Bone marrow (tissue), 2 donors: ENCODE results near the gene KIF23.
"Not testable (repeated sequence)": the region's sequence is repeated elsewhere in the genome, so short reads cannot be mapped to it uniquely, and the experiment has no call there.

ENCODE experiments used
- DNase-seq, 2 donors: peaks; one replicate each; lab custom pipeline; 2025; lab: John Stamatoyannopoulos, UW

KIF23 gene

DNA sequence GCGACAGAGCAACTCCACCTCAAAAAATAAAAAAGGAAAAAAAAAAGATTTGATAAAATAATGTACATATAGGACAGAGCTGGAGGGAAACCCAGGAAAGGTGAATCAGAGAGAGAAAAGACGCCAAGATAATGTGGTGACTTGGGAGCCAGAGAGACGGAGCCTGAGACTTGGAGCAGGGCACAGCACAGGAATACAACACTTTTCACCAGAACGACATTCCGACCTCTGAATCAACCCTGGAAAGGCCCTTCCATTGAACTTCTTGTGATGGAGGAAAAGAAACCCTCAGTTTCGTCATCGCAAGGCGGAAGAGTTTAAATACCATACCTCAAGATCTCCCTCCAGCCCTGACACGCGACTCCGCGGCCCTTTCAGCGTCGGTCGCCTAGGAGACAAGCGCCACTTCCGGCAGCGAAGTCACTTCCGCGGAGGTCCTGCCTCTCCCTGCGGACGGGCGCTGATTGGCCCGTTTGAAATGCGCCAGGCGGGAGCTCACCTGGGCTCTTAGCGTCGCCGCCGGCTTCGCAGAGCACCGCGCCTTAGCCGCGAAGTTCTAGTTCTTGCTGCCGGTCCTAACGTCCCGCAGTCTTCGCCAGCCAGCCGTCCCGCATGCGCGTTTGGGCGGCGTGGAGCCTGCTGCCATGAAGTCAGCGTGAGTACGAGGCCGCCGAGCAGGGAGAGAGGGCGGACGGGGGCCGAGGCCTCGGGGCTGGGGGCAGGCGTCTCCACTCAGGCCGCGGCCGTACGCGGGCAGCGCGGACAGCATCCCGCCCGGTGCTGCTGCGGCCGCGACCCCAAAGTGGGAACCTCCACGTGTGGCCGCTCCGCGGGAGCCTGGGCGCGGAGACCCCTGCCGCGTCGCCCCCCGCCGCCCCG, at the start of gene KIF23:
Gene KIF23 (plus strand): TSS at position 528 of the 879 bp plus-strand sequence. CDS start 117 bp downstream, at position 645.
- peak; percentile 71 to 83 for DNase-seq

DNA sequence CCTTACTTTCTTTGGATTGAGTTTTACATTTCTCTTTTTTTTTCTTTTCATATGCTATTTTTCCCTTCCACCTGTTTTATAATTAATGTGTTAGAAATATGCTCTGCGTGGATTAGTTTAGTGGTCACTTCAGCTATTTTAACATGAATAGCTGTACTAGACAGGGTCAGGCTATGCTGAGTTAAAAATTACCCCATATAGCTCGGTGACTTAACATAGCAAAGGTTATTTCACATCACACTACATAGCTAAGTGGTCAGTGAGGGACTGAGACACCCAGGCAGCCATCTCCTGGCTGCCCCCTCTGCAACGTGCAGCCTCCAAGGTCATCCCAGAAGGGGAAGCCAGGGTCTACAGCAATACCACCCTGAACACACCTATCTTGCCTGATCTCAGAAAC, 46.9 kb upstream of the KIF23 start:
- no peak for DNase-seq

DNA sequence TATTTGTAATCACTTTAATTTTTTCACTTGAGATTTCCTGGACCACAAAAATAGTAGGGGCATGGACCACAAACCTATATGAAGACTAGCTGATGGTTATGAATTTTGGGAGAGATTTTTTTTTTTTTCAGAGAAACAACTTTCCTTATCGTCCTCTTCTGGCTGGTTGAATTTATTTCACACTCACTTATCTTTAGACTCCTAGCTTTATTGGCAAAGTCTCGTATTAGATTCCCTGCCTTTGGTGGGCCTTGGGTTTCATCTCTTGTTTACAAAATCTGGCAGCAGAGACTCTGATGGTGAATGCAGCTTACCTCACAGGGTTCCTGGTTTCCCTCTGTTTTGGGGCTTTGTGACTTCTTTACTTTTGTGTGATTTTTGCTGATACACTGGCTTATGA, 44.5 kb upstream of the KIF23 start:
- no peak for DNase-seq

DNA sequence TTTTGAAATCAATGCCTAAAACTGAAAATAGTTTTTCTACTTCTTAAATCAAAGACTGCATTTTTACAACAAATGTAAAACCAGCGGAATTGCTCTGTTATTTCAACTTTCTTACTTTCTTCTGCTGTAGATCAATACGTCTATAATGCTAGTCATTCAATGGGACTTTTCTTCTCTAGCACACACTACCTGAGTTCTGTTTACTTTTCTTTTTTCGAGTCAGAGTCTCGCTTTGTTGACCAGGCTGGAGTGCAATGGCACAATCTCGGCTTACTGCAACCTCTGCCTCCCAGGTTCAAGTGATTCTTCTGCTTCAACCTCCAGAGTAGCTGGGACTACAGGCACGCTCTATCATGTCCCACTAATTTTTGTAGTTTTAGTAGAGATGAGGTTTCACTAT, 40.7 kb upstream of the KIF23 start:
- no peak for DNase-seq

DNA sequence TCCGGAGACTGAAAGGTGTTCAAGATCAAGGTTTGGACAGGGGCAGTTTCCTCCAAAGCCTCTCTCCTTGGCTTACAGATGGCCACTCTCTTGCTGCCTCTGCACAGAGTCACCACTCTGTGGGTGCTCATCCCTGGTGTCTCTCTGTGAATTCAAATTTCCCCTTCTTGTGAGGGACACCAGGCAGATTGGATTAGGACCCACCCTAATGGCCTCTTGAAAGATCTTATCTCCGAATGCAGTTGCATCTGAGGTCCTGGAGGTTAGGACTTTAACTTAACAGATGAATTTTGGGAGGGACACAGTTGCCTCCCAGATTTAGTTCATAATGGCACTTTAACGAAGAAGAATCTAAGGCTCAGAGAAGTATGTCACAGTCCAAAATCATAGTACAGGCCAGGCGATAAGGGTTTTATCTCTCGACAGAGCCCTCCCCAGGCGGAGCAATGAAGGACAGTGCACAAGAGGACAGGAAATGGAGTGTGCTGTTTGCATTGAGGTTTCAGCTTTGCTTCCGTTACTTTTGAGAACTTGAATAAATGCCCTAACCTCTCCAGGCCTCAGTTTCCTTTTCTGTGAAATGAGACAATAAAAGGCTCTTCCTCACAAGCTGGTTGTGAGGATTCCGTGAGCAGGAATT, 38.9 kb upstream of the KIF23 start:
- no peak for DNase-seq

DNA sequence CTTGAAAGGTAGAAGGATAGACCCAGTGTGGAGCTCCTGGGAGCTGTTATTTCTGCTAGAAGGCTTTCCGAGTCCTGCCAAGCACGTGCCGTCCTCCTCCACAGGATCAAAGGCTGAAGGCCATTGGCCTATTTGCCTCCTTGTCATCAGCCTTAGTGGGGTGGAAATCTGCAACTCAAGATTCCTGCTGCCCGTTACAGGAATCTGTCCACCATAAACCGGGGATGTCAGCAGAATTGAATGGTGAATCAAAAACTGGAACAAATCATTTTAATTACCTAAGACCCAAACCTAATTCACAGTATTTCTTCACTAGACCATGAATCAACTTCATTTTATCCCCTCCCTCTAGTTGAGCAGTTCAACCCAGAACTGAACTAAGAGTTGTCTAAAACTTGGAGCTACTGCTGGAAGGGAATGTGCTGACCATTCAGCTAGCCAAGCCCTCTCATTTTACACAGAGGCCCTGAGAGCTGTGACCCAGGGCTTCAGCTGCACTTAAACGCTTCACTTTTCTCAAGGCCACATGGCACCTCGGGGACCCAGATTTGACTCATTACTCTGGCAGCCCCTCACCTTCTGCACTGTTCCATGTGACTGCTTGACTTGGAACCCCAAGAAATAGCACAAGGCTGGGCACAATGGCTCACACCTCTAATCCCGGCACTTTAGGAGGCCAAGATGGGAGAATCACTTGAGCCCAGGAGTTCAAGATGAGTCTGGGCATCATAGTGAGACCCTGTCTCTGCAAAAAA, 36.8 kb upstream of the KIF23 start:
- DNase-seq, result no peak

DNA sequence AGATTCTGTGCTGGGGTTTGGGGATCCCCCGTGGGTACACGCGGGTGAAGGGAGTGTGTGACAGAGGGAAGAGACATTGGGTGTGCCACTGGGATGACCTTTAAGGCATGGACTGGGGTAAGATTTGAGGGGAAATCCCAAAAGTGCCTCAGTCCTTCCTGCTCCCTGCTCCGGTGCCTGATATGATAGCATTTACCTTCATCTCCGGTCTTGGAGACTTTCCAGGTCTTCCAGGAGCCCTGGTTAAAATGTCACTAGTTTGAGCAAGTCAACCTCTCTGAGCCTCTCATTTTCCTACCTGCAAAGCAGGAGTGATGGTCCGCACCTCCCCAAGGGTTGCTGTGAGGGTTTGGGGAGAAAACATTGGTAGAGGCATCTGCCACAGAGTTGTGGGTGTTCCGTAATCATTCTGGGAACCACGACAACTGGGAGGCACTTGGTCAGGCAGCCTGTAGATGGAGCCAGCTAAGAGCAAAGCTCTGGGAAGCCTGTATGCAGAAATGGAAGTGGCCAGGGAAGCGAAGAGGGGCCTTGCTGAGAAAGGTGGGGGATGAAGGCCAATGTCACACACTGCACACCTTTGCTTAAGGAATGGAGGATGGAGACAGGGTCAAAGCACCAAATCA, 33.9 kb upstream of the KIF23 start:
- DNase-seq, result no peak

DNA sequence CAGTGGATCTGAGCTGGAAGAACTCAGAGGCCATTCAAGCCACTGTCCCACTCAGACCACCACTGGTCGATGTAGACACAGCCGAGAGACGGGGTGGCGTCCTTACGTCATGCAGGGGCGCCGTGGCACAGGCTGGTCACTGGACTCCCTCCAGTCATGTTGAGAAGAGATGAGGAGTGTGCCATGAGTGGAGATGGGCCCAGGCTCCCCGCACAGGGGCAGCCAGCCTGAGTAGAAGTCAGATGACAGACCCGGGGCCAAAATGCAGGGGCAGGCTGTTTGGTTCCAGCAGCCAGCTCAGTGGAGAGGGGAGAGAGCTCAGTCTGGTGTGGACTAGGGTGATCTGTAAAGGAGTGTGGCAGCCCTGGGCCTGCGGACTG, 33.4 kb upstream of the KIF23 start:
- DNase-seq, result no peak

DNA sequence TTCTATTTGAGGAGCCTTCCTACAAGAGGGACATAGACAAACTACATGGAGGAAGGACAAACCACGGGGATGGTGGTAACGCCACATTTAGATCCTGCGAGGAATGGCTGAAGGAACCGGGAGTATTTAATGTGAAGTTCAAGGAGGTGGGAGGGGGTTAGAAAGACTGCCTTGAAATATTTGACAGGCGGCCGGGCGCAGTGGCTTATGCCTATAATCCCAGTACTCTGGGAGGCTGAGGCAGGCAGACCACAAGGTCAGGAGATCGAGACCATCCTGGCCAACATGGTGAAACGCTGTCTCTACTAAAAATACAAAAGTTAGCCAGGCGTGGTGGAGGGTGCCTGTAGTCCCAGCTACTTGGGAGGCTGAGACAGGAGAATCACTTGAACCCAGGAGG, 32.0 kb upstream of the KIF23 start:
- DNase-seq, result not testable (repeated sequence)

DNA sequence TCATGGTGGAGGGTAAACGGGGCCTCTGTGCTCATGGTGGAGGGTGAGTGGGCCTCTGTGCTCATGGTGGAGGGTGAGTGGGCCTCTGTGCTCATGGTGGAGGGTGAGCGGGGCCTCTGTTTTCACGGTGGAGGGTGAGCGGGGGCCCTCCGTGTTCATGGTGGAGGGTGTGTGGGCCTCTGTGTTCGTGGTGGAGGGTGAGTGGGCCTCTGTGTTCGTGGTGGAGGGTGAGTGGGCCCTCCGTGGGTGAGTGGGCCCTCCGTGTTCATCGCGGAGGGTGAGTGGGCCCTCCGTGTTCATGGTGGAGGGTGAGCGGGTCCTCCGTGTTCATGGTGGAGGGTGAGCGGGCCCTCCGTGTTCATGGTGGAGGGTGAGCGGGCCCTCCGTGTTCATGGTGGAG, 30.1 kb upstream of the KIF23 start:
- not testable (repeated sequence) for DNase-seq

DNA sequence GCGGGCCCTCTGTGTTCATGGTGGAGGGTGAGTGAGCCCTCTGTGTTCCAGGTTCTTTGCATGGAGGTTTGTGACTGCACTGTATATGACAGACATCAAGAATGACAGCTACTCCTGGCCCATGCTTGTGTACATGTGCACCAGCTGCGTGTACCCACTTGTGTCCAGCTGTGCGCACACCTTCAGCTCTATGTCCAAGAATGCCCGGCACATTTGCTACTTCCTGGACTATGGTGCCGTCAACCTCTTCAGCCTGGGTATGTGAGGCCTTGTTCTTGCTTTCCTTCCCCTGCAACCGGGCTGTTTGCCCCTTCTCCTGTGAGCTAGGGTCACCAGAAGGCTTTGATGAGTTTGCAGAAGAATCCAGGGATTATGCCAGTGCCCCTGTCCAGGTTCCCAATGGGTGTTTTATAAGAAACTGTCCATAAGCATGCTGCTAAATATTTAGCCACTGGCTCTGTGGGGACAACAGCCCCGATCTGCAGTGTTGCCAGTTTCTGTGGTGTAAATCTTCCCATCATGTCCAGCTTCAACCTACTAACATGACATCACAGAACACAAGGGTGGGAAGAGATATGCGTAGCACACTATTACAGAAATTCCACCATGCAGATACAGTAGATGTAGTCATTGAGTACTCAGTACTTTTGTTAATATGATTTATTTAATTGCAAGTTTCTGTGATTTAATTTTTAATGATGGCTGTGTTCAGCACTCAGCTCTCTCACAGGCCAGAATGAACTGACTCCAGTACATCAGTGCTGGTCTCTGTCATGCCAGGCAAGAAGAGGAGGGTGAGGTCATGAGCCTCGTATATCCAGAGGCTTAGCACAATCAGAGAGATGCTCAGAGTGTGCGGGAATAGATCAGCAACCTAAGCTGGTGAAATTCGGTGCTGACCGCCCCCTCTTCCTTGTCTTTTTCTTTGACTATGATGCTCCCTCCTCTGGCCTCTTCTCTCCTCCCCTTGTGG, 29.2 kb upstream of the KIF23 start:
- no peak for DNase-seq

DNA sequence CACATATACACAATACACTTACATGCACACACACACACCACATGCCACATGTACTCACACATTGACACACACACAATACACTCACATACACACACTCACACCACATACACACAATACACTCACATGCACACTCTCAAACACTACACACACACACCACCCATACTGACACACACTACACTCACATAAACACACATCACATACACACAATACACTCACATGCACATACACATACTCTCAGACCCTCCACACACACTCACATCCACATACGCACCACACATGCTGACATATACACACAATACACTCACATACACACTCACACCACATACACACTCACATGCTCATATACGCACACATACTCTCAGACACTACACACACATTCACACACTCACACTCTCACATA, 28.3 kb upstream of the KIF23 start:
- no peak for DNase-seq

DNA sequence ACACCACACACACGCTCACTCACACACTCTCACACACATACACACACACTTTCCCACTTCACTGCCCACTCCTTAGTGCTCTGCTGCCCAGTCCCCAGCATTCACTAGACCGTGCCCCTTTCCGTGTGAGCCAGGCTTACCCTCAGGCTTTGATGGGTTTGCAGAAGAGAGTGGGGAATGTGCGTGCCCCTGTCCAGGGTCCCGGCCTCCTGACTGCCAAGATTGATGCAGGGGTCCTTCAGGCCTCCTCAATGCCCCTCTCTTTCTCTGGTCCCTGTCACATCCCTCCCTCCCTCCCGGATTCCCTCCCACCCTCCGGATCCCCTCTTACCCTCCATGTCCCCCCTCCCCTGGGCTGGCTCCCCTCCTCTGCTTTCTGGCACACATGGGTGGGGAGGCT, 27.9 kb upstream of the KIF23 start:
- no peak for DNase-seq

DNA sequence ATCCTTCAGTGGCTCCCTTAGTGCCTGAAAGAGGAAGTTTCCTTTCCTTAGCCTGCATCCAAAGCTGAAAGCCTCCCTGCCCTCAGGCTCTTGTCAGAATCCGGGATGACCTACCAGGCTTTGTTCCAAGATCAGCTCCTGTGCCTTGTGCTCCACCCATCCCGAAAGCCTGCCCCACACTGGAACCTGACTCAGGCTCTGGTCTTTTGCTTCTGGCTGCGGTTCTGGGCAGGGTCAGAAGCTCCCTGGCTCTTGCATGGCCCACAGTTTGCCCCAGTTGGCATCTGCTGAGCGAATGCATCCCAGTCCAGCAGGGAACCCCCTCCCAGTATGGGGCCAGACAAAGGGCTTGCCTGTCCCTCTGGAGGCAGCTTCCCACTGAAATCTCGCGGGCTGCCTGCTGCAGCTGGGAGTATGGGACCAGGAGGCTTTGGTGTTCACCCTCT, 25.9 kb upstream of the KIF23 start:
- DNase-seq, result no peak

DNA sequence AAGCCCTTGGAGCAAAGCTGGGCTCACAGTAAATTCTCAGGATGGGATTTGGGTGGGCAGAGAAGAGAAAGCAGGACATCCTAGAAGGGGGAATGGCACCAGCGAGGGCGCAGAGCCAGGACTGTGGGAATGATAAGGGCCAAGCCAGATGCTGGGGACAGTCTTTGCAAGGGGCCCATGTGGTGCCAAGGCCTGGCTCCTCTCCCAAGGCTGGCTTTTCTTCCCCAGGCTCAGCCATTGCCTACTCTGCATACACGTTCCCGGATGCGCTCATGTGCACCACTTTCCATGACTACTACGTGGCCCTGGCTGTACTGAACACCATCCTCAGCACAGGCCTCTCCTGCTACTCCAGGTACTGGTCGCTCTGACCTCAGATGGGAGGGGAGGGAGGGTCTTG, 24.7 kb upstream of the KIF23 start:
- no peak for DNase-seq

DNA sequence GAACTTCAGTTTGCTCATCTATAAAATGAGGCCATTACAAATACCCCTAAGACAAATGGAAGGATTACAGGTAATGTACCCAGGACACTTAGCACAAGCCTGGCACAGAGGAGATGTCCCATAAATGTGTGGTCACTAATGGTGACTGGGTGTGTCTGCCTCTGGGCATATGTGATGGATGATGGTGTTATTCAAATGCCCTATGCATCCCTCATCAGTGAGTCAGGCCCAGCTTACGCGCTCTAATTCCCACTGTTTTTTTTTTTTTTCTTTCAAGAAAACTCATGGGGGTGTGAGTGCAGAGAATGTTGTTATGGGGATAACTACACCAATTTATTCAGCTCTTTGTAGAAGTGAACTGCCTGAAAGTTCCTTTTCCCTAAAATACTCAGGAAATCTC, 23.6 kb upstream of the KIF23 start:
- no peak for DNase-seq

DNA sequence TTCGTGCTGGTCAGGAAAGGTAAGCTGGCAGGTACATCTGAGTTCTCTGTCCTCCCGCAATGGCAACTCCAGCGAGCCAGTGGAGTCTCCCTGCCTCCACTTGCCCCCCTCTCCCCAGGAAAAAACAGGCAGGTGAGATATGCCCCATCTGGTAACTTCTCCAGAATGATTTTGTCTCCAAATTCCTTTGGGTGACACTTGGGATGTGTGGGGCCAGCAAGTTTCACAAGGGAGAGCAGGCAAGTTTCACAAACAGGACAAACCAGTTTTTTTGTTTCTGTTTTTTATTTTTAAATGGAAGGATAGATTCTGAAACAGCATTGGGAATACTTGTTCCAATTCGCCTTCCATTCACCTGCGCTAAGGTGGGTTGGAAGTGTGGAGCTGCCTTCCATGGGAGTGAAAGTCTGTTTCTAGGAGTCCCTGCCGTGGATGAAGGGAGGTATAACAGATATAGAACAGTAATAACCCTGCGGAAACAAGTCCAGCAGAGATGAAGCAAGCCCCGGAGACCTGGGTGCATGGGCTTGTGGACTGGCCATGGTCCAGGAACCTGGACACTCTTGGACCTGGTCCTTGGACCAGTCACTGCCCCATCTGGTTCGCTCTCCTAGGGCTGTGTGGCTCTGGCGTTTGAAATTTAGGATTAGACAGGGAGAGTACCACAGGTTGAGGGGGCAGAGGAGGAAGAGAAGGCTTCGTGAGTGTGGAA, 22.9 kb upstream of the KIF23 start:
- DNase-seq, result no peak

DNA sequence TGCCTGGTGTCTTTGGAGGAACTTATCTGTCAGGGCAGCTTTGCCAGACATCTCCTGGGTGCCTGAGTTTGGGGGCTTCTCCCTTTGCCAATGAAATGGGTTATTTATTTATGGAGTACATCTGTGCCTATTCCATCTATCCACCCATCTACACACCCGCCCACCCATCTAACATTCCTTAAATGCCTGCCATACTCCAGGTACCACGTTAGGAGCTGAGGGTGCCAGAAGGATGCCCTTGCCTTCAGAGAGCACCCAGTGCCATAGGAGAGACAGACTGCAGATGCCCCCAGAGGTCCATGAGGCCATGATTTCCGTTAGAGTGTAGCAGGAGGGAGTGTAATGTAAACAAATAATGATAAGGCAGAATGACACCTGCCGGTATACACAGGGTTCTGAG, 21.8 kb upstream of the KIF23 start:
- no peak for DNase-seq

DNA sequence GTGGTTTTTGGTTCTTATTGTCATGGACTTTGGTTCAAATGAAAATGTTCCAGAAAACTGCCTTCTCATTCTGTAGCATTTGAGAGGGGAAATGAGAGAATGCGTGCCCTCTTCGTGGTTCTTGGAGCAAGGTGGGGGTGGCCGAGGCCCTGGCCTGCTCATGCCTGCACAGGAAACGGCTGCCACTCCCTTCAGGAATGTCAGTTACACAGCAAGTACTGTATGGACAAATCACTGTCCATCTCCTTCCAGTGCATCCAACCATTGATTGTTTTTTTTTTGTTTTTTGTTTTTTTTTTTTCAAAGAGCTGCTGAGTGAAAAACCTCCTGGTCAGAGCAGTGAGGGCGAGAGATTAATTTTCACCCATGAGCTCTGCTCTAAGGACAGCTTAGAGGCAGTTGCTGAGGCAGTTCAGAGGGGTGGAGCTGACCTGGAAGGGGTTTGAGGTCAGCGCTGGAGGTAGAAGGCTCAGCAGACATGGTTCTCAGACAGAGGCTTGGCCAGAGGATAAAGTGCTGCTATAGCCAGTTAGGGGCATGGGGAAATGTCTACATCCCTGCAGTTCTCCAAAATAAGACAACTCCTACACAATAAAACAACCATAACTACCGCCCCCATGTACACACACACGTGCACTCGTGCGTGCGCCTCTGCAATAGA, 20.2 kb upstream of the KIF23 start:
- no peak for DNase-seq
